Neuronal stem cell (in vitro differentiated cells): Measurements from ENCODE around the gene RBM25.
A peak's percentile ranks its signal among the peaks of the same experiment; 100 is the strongest.

Experiments used
- DNase-seq: peaks from one replicate; pipeline ENCODE4 v3.0.0-alpha.2; 2013; ENCODE audit warnings: low spot score
- H2AFZ ChIP-seq: one replicate; pipeline ENCODE4 v1.6.1; 2013; ENCODE audit warnings: mild to moderate bottlenecking, low read length, inconsistent platforms
- H2AK5ac ChIP-seq: 2 replicates; pipeline ENCODE4 v1.6.1; 2013; ENCODE audit warnings: low read depth, mild to moderate bottlenecking, inconsistent platforms, low read length, moderate library complexity, mixed read lengths
- H2BK120ac ChIP-seq: 2 replicates; pipeline ENCODE4 v1.6.1; 2013; ENCODE audit warnings: low read depth, mild to moderate bottlenecking, inconsistent platforms, low read length, moderate library complexity, mixed read lengths
- H2BK12ac ChIP-seq: one replicate; pipeline ENCODE4 v1.6.1; 2013; ENCODE audit warnings: low read length, inconsistent platforms
- H2BK15ac ChIP-seq: 2 replicates; pipeline ENCODE4 v1.6.1; 2013; ENCODE audit warnings: mild to moderate bottlenecking, low read length, inconsistent platforms, mixed read lengths
- H2BK5ac ChIP-seq: one replicate; pipeline ENCODE4 v1.6.1; 2013; ENCODE audit warnings: inconsistent platforms, mild to moderate bottlenecking, low read length, moderate library complexity
- H3K14ac ChIP-seq: one replicate; pipeline ENCODE4 v1.6.1; 2013; ENCODE audit warnings: low read length, inconsistent platforms
- H3K18ac ChIP-seq: 2 replicates; pipeline ENCODE4 v1.6.1; 2013; ENCODE audit warnings: low read length, inconsistent platforms
- H3K23ac ChIP-seq: 2 replicates; pipeline ENCODE4 v1.6.1; 2013; ENCODE audit warnings: low read depth, mild to moderate bottlenecking, mixed read lengths, low read length, inconsistent platforms; ENCODE audit not compliant: poor library complexity
- H3K27ac ChIP-seq: replicated peaks from 3 replicates; pipeline ENCODE4 v1.5.1; 2013; ENCODE audit warnings: low read length, inconsistent platforms
- H3K27me3 ChIP-seq, 3 experiments: 2 replicates each; pipeline ENCODE4 v1.6.1; 2013; ENCODE audit warnings: low read length in 3 of 3, mild to moderate bottlenecking in 2 of 3, inconsistent platforms in 1 of 3, low read depth in 1 of 3, mixed read lengths in 1 of 3, moderate library complexity in 1 of 3; ENCODE audit not compliant: control insufficient read depth in 3 of 3, insufficient read depth in 3 of 3
- H3K36me3 ChIP-seq, 2 donors: replicated peaks in 1 of 2; 2 replicates each; pipeline ENCODE4 v1.6.1; 2013; ENCODE audit warnings: low read length in 2 of 2; ENCODE audit not compliant: control insufficient read depth in 2 of 2, insufficient read depth in 2 of 2
- H3K4ac ChIP-seq: 2 replicates; pipeline ENCODE4 v1.6.1; 2013; ENCODE audit warnings: inconsistent platforms, mild to moderate bottlenecking, low read length, moderate library complexity
- H3K4me1 ChIP-seq, 2 donors: 1 replicate in 1 of 2; 2 replicates in 1 of 2; pipeline ENCODE4 v1.6.1; 2013; ENCODE audit warnings: low read length in 2 of 2, low read depth in 1 of 2; ENCODE audit not compliant: control insufficient read depth in 2 of 2, insufficient read depth in 1 of 2
- H3K4me2 ChIP-seq: one replicate; pipeline ENCODE4 v1.6.1; 2013; ENCODE audit warnings: mild to moderate bottlenecking, low read length, inconsistent platforms; ENCODE audit not compliant: insufficient read depth, poor library complexity, severe bottlenecking
- H3K4me3 ChIP-seq, 2 donors: 2 replicates each; pipeline ENCODE4 v1.5.1; 2013; ENCODE audit warnings: low read length in 2 of 2, mild to moderate bottlenecking in 2 of 2, inconsistent platforms in 1 of 2, moderate library complexity in 1 of 2
- H3K79me1 ChIP-seq: one replicate; pipeline ENCODE4 v1.6.1; 2013; ENCODE audit warnings: low read depth, mild to moderate bottlenecking, inconsistent platforms, low read length, moderate library complexity
- H3K9ac ChIP-seq: one replicate; pipeline ENCODE4 v1.6.1; 2013; ENCODE audit warnings: mild to moderate bottlenecking, low read depth, low read length, inconsistent platforms; ENCODE audit not compliant: poor library complexity
- H3K9me3 ChIP-seq, 2 donors: replicated peaks in 1 of 2; 2 replicates each; pipeline versions ENCODE3 to v1.6.1; 2013; ENCODE audit warnings: low read length in 2 of 2, mild to moderate bottlenecking in 2 of 2, inconsistent platforms in 1 of 2, low read depth in 1 of 2, mixed read lengths in 1 of 2, moderate library complexity in 1 of 2; ENCODE audit not compliant: control insufficient read depth in 2 of 2, insufficient read depth in 1 of 2
- H4K8ac ChIP-seq: one replicate; pipeline ENCODE4 v1.6.1; 2013; ENCODE audit warnings: low read depth, mild to moderate bottlenecking, inconsistent platforms, low read length, moderate library complexity
- H4K91ac ChIP-seq: one replicate; pipeline ENCODE4 v1.6.1; 2013; ENCODE audit warnings: low read length, low read depth, mild to moderate bottlenecking, inconsistent platforms; ENCODE audit not compliant: poor library complexity
- WGBS, 2 donors: extraction: QIAGEN DNeasy Blood & Tissue Kit; methylation state at CpG; one replicate each; pipeline ENCODE4 v1.1.7; 2013; ENCODE audit warnings: missing lambda C conversion rate in 2 of 2, mixed read lengths in 1 of 2; ENCODE audit not compliant: insufficient read length in 2 of 2, insufficient replicate concordance in 1 of 2; ENCODE audit errors: extremely low coverage in 2 of 2; 5-methylcytosine and 5-hydroxymethylcytosine counted together

The RBM25 gene

GRCh38 chr14:73133795-73134194, 75.5 kb downstream of the RBM25 start:
- Histone ChIP-seq H4K91ac (no peak overlapping the region), H3K14ac (no peak overlapping the region), H2BK5ac (no peak overlapping the region), H3K9me3 (peaks cover 0 to 3% of the 10 kb centered on the region in 2 donors), H3K23ac (no peak overlapping the region), H3K27me3 (no peaks in the 10 kb centered on the region), H3K4me3 (no peak overlapping the region), H2BK15ac (no peak overlapping the region), H3K79me1 (peaks cover 12% of the 10 kb centered on the region), H3K36me3 (no peaks in the 10 kb centered on the region), H2AK5ac (no peak overlapping the region), H4K8ac (no peak overlapping the region), H3K27ac (no peak overlapping the region), H2AFZ (no peak overlapping the region), H3K4me1 (peaks cover 3 to 8% of the 10 kb centered on the region in 2 donors), H3K4me2 (no peak overlapping the region), H3K9ac (no peak overlapping the region), H3K4ac (no peak overlapping the region), H2BK120ac (no peak overlapping the region), H3K18ac (no peak overlapping the region), H2BK12ac (no peak overlapping the region)
- no peak for DNase-seq
- no CpG with 5 or more reads among the region's 3 CpGs for WGBS, 2 donors

- H3K4me1 ChIP-seq, result peaks cover 3 to 8% of the 10 kb centered on the region in 2 donors
- H4K8ac ChIP-seq, result no peak overlapping the region
- H3K14ac ChIP-seq, result no peak overlapping the region
- no peak overlapping the region for H4K91ac ChIP-seq
- no CpG with 5 or more reads among the region's 16 CpGs for WGBS, 2 donors
- peak overlapping the region; percentile 75 for H3K4me2 ChIP-seq
- no peak overlapping the region for H3K18ac ChIP-seq
- no peak overlapping the region for H2BK120ac ChIP-seq
- H3K4ac ChIP-seq, result no peak overlapping the region
- H2BK15ac ChIP-seq, result no peak overlapping the region
- peak overlapping the region; percentile 86 to 91 for H3K4me3 ChIP-seq
- H3K9ac ChIP-seq, result no peak overlapping the region
- no peaks in the 10 kb centered on the region for H3K27me3 ChIP-seq
- H3K9me3 ChIP-seq, result peaks cover 2 to 5% of the 10 kb centered on the region in 2 donors
- no peak overlapping the region for H2AK5ac ChIP-seq
- no peak overlapping the region for H3K23ac ChIP-seq
- no peak overlapping the region for H2BK12ac ChIP-seq
- DNase-seq, result no peak
- peaks cover 0 to 2% of the 10 kb centered on the region in 2 donors for H3K36me3 ChIP-seq
- H3K27ac ChIP-seq, result no peak overlapping the region
- H2BK5ac ChIP-seq, result peak overlapping the region; percentile 93
- peaks cover 16% of the 10 kb centered on the region for H3K79me1 ChIP-seq
- peak overlapping the region; percentile 94 for H2AFZ ChIP-seq
Measured at GRCh38 chr14:73136085-73136386, 77.7 kb downstream of the RBM25 start.

GRCh38 chr14:73136387-73137225, 78.3 kb downstream of the RBM25 start, which contains the start of gene PSEN1:
Gene PSEN1 (plus strand): TSS chr14:73136507. CDS start chr14:73148020, 11,513 bp downstream.
- peak within 1 kb of the TSS; percentile 94 for H3K9ac ChIP-seq
- H3K4me2 ChIP-seq, result peak within 1 kb of the TSS; percentile 96
- peak within 1 kb of the TSS; percentile 86 to 91 for H3K4me3 ChIP-seq
- H2BK15ac ChIP-seq, result peak within 1 kb of the TSS; percentile 67
- DNase-seq, result peak; percentile 91
- no peak within 1 kb of the TSS for H4K91ac ChIP-seq
- H3K79me1 ChIP-seq, result peaks cover 17% of the 10 kb centered on the region
- H4K8ac ChIP-seq, result no peak within 1 kb of the TSS
- H2BK120ac ChIP-seq, result no peak within 1 kb of the TSS
- peak within 1 kb of the TSS; percentile 94 for H2AFZ ChIP-seq
- WGBS, 2 donors, result no CpG with 5 or more reads among the region's 71 CpGs
- peaks cover 2 to 7% of the 10 kb centered on the region in 2 donors for H3K9me3 ChIP-seq
- H3K27me3 ChIP-seq, result no peaks in the 10 kb centered on the region
- peak within 1 kb of the TSS; percentile 97 for H3K23ac ChIP-seq
- peak within 1 kb of the TSS; percentile 96 for H3K18ac ChIP-seq
- peaks cover 0 to 4% of the 10 kb centered on the region in 2 donors for H3K36me3 ChIP-seq
- peak within 1 kb of the TSS; percentile 93 for H2BK5ac ChIP-seq
- peak within 1 kb of the TSS; percentile 70 for H2AK5ac ChIP-seq
- peaks cover 3 to 8% of the 10 kb centered on the region in 2 donors for H3K4me1 ChIP-seq
- H2BK12ac ChIP-seq, result no peak within 1 kb of the TSS
- no peak within 1 kb of the TSS for H3K4ac ChIP-seq
- H3K14ac ChIP-seq, result peak within 1 kb of the TSS; percentile 97
- peak within 1 kb of the TSS; percentile 77 for H3K27ac ChIP-seq

- Histone ChIP-seq H2BK120ac (no peak overlapping the region), H3K23ac (no peak overlapping the region), H3K79me1 (peaks cover 17% of the 10 kb centered on the region), H3K4me3 (peak overlapping the region in 1 of 2 donors; percentile 30), H3K9ac (no peak overlapping the region), H4K91ac (no peak overlapping the region), H3K18ac (no peak overlapping the region), H2AK5ac (no peak overlapping the region), H3K4me2 (no peak overlapping the region), H3K36me3 (peaks cover 0 to 4% of the 10 kb centered on the region in 2 donors), H2BK15ac (no peak overlapping the region), H3K9me3 (peaks cover 2 to 4% of the 10 kb centered on the region in 2 donors), H2BK5ac (no peak overlapping the region), H3K4me1 (peaks cover 13 to 15% of the 10 kb centered on the region in 2 donors), H4K8ac (no peak overlapping the region), H2AFZ (no peak overlapping the region), H3K27ac (no peak overlapping the region), H3K14ac (no peak overlapping the region), H3K4ac (no peak overlapping the region), H3K27me3 (no peaks in the 10 kb centered on the region), H2BK12ac (no peak overlapping the region)
- no peak for DNase-seq
- WGBS, 2 donors, result no CpG with 5 or more reads among the region's 1 CpG
Measured at GRCh38 chr14:73140811-73141323, 82.5 kb downstream of the RBM25 start.
